HepG2 (cell line): ENCODE measurements around the gene ANKIB1. TPM values are rescaled to one million over a fixed set of nuclear protein-coding genes. Genes with fewer than 3 reads are reported as not detected.
A peak's percentile ranks its signal among the peaks of the same experiment; 100 is the strongest.

Experiments
- ATAC-seq: fragments of 200-7000 bp; cut with Tn5 transposase; 3 replicates; pipeline ENCODE4 v1.9.1; 2020; ENCODE audit warnings: mild to moderate bottlenecking, moderate library complexity
- BruUV-seq: library from RNA; stranded (reverse); fragments of 400-500 nt; replicated peaks from 2 replicates; lab custom pipeline; 2021; lab: Mats Ljungman, UMichigan
- CTCF ChIA-PET: fragments of 300-600 bp; formaldehyde crosslinking; extraction: SDS; loops from one replicate; lab custom pipeline; 2021; ENCODE audit warnings: low total read pairs, inconsistent platforms, low intra/inter-chr PET ratio; lab: Yijun Ruan, JAX
- POLR2A ChIA-PET: fragments of 350-600 bp; sonication (Branson Sonifier 250); formaldehyde crosslinking; loops from one replicate; lab custom pipeline; 2020; ENCODE audit warnings: antibody characterized with exemption, inconsistent platforms; lab: Yijun Ruan, JAX
- DNase-seq: peaks from one replicate; pipeline ENCODE4 v3.0.0-alpha.2; 2015; ENCODE audit warnings: low spot score
- FAIRE-seq: peaks from 3 replicates; lab custom pipeline; 2011; peaks lifted over from hg19 to GRCh38; lab: Jason Lieb, UNC
- H2AFZ ChIP-seq: one replicate; pipeline ENCODE4 v1.6.1; 2011; ENCODE audit warnings: low read length, inconsistent platforms
- H3K27ac ChIP-seq: fragments of 300-600 bp; 3 replicates; pipeline ENCODE4 v1.8.0; 2011; ENCODE audit warnings: mixed run types, mild to moderate bottlenecking, mixed read lengths, low read length, inconsistent platforms; ENCODE audit not compliant: insufficient read depth; ENCODE audit errors: extremely low read length
- H3K27me3 ChIP-seq, 2 experiments: fragments of 200-600 bp in 1 of 2; 2 replicates in 1 of 2; 3 replicates in 1 of 2; pipeline versions ENCODE4 v1.6.0 to v1.8.0; 2011; ENCODE audit warnings: low read length in 2 of 2, mild to moderate bottlenecking in 2 of 2, moderate library complexity in 2 of 2, inconsistent platforms in 1 of 2; ENCODE audit not compliant: insufficient read depth in 2 of 2, control insufficient read depth in 1 of 2
- H3K36me3 ChIP-seq, 2 experiments: fragments of 200-600 bp in 1 of 2; replicated peaks in 1 of 2; 2 replicates in 1 of 2; 3 replicates in 1 of 2; pipeline versions ENCODE4 v1.5.1 to v1.8.0; 2011; ENCODE audit warnings: low read length in 2 of 2, inconsistent platforms in 1 of 2; ENCODE audit not compliant: insufficient read depth in 2 of 2, control insufficient read depth in 1 of 2
- H3K4me1 ChIP-seq: 2 replicates; pipeline ENCODE4 v1.5.1; 2012; ENCODE audit warnings: low read length, inconsistent platforms; ENCODE audit not compliant: insufficient read depth
- H3K4me2 ChIP-seq: 2 replicates; pipeline ENCODE4 v1.6.0; 2011; ENCODE audit warnings: low read depth, low read length, inconsistent platforms
- H3K4me3 ChIP-seq, 3 experiments: fragments of 200-600 bp in 1 of 3; sonication (generic), shearing (Covaris generic) in 1 of 3; replicated peaks in 1 of 3; 2 replicates each; pipeline ENCODE4 v1.5.1; 2011 to 2016; ENCODE audit warnings: low read length in 3 of 3, inconsistent platforms in 2 of 3, low read depth in 2 of 3, mild to moderate bottlenecking in 2 of 3, control low read depth in 1 of 3, mixed read lengths in 1 of 3; ENCODE audit not compliant: insufficient read depth in 1 of 3
- H3K79me2 ChIP-seq: one replicate; pipeline ENCODE4 v1.6.1; 2011; ENCODE audit warnings: low read length, inconsistent platforms; ENCODE audit not compliant: insufficient read depth
- H3K9ac ChIP-seq: 2 replicates; pipeline ENCODE4 v1.6.0; 2011; ENCODE audit warnings: mild to moderate bottlenecking, low read depth, low read length, inconsistent platforms; ENCODE audit not compliant: insufficient read depth
- H3K9me3 ChIP-seq: 2 replicates; pipeline ENCODE4 v1.5.1; 2012; ENCODE audit warnings: mild to moderate bottlenecking, low read length
- H4K20me1 ChIP-seq: 2 replicates; pipeline ENCODE4 v1.6.0; 2011; ENCODE audit warnings: inconsistent platforms, mild to moderate bottlenecking, low read length, moderate library complexity; ENCODE audit not compliant: insufficient read depth
- ATF7 ChIP-seq, 2 experiments: fragments of 450-650 bp in 1 of 2; sonication (generic) in 1 of 2; formaldehyde crosslinking in 1 of 2; IDR thresholded peaks; 2 replicates each; pipeline versions ENCODE4 v1.4.0 to v1.6.1; 2016 to 2020; ENCODE audit warnings: antibody characterized with exemption in 1 of 2, mild to moderate bottlenecking in 1 of 2, missing genetic modification reagents in 1 of 2
- DPF2 ChIP-seq: sonication (generic); formaldehyde crosslinking; IDR thresholded peaks from 2 replicates; pipeline ENCODE4 v1.4.0; 2020; ENCODE audit warnings: mild to moderate bottlenecking, low read depth, missing genetic modification reagents, borderline replicate concordance
- FOXP1 ChIP-seq, 2 experiments: fragments of 450-650 bp in 1 of 2; IDR thresholded peaks; 2 replicates each; pipeline ENCODE4 v1.6.1; 2017 to 2018; ENCODE audit warnings: antibody characterized with exemption in 1 of 2
- IKZF1 ChIP-seq: fragments of 450-650 bp; IDR thresholded peaks from 2 replicates; pipeline ENCODE4 v1.7.1; 2016
- JARID2 ChIP-seq: sonication (generic); formaldehyde crosslinking; IDR thresholded peaks from 2 replicates; pipeline ENCODE4 v1.8.1; 2023; ENCODE audit warnings: missing genetic modification reagents, inconsistent platforms; ENCODE audit not compliant: insufficient replicate concordance
- JUNB ChIP-seq: sonication (generic); formaldehyde crosslinking; IDR thresholded peaks from 2 replicates; pipeline ENCODE4 v1.8.0; 2022; ENCODE audit warnings: missing genetic modification reagents, mild to moderate bottlenecking, borderline replicate concordance
- NBN ChIP-seq: fragments of 450-650 bp; conservative IDR thresholded peaks from 2 replicates; pipeline ENCODE4 v1.6.1; 2017
- NFRKB ChIP-seq: fragments of 450-650 bp; IDR thresholded peaks from 2 replicates; pipeline ENCODE4 v1.6.1; 2017
- NFYB ChIP-seq: sonication (generic); formaldehyde crosslinking; IDR thresholded peaks from 2 replicates; pipeline ENCODE4 v1.4.0; 2020; ENCODE audit warnings: missing genetic modification reagents
- SIN3A ChIP-seq: IDR thresholded peaks from 2 replicates; pipeline ENCODE4 v1.6.1; 2011; ENCODE audit warnings: low read depth, mild to moderate bottlenecking, control low read depth, low read length, borderline replicate concordance
- SNAI1 ChIP-seq: sonication (generic); formaldehyde crosslinking; IDR thresholded peaks from 2 replicates; pipeline ENCODE4 v1.5.0; 2020; ENCODE audit warnings: mild to moderate bottlenecking, missing genetic modification reagents, borderline replicate concordance
- TGIF2 ChIP-seq: IDR thresholded peaks from 2 replicates; pipeline ENCODE4 v1.6.1; 2016; ENCODE audit warnings: control low read depth, missing compliant biosample characterization
- U2AF2 ChIP-seq: fragments of 200-400 bp; formaldehyde crosslinking; IDR thresholded peaks from 2 replicates; pipeline ENCODE4 v1.6.1; 2017; ENCODE audit warnings: low read depth, mild to moderate bottlenecking, low read length
- ZMYM4 ChIP-seq: sonication (generic); formaldehyde crosslinking; IDR thresholded peaks from 2 replicates; pipeline ENCODE4 v1.8.1; 2023; ENCODE audit warnings: mild to moderate bottlenecking, missing genetic modification reagents
- ZNF17 ChIP-seq: sonication (generic); formaldehyde crosslinking; IDR thresholded peaks from 2 replicates; pipeline ENCODE4 v1.5.0; 2020; ENCODE audit warnings: mild to moderate bottlenecking, missing genetic modification reagents
- ZNF256 ChIP-seq: sonication (generic); formaldehyde crosslinking; conservative IDR thresholded peaks from 2 replicates; pipeline ENCODE4 v1.4.0; 2020; ENCODE audit warnings: missing genetic modification reagents
- ZNF646 ChIP-seq: sonication (generic); formaldehyde crosslinking; IDR thresholded peaks from 2 replicates; pipeline ENCODE4 v1.9.0; 2021; ENCODE audit warnings: mild to moderate bottlenecking, missing genetic modification reagents
- WGBS: methylation state at CpG from one replicate; pipeline ENCODE4 v1.1.6; 2017; ENCODE audit warnings: low lambda C conversion rate; 5-methylcytosine and 5-hydroxymethylcytosine counted together
- in situ Hi-C: cut with HindIII; loops from 2 replicates; pipeline ENCODE4 v1.10.0; 2017; ENCODE audit warnings: low pct_unique_long_range_greater_than_20kb; ENCODE audit not compliant: extremely low pct_ligation_motif_present
- intact Hi-C: fragments of 100-400 bp; cut with micrococcal nuclease; formaldehyde crosslinking; loops from one replicate; pipeline ENCODE4 v1.10.0; 2022; ENCODE audit not compliant: unreplicated experiment
- polyA plus RNA-seq, 8 experiments: library from polyadenylated mRNA; depleted of rRNA in 3 of 8; stranded (reverse) in 7 of 8; unstranded in 1 of 8; fragments of >200 nt; fragmentation: Illumina TruSeq in 4 of 8; extraction: Trizol in 4 of 8; gene quantifications; 2 replicates each; pipeline versions ENCODE4 v1.2.1 to v1.2.3, GENCODE V29; 2011 to 2016; ENCODE audit warnings: low read depth in 4 of 8, missing spikeins in 1 of 8, mixed read lengths in 1 of 8; ENCODE audit not compliant: insufficient read depth in 1 of 8
- total RNA-seq, 5 experiments: library from RNA; depleted of rRNA; stranded (reverse); fragments of >200 nt; fragmentation: Illumina TruSeq; extraction: Trizol; gene quantifications; 2 replicates each; pipeline ENCODE4 v1.2.3, GENCODE V29; 2016; ENCODE audit warnings: low read depth in 1 of 5
- TF ChIP-seq, protein P1 (sequence below): fragments of 450-650 bp; IDR thresholded peaks from 2 replicates; pipeline ENCODE4 v1.6.1; 2016

Gene ANKIB1
- total and polyA plus RNA-seq, 2 of the 13 experiments (the other 11 are each of a cell fraction or from before 2014, with no cell fraction given) = 28.7 to 29.6 TPM

DNA sequence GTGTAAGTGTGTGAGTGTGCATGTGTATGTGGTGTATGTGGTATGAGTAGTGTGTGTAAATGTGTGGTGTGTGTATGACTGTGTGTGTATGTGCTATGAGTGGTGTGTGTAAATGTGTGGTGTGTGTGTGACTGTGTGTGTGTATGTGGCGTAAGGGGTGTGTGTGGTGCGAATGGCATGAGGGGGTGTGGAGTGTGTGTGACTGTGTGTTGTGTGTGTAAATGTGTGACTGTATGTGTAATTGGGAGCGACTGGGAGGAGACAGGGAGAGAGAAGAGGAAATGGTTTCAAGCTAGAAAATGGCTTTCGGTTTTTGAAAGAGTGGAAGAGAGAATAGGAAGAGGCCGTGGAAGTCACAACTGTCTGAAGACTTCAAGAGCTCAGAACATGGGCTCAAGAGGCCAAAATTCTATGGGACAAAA, 177.9 kb downstream of the ANKIB1 start:
- Histone ChIP-seq H3K36me3 (no peaks in the 10 kb centered on the region), H3K27me3 (no peaks in the 10 kb centered on the region), H3K4me1 (peaks cover 21% of the 10 kb centered on the region), H3K27ac (no peak overlapping the region), H3K79me2 (no peaks in the 10 kb centered on the region), H3K9me3 (no peaks in the 10 kb centered on the region), H3K4me2 (peak overlapping the region; percentile 100; the same call in 1 of the 2 replicates), H3K4me3 (no peak overlapping the region; a peak in 1 of 6 replicates), H4K20me1 (no peaks in the 10 kb centered on the region), H2AFZ (peak overlapping the region; percentile 98), H3K9ac (no peak overlapping the region)
- CTCF ChIA-PET = interaction anchor here (1.6 kb wide), 1 partner anchor 23 kb away, joined by 22 read pairs; the partner anchor contains the start of gene GATAD1
- ATAC-seq (no peak), FAIRE-seq (peak; percentile 26), DNase-seq (no peak)
- POLR2A ChIA-PET = interaction anchor here (1.0 to 1.9 kb wide), 2 partner anchors 24 to 25 kb away, joined by 3 to 15 read pairs; partner anchors contain the start of gene GATAD1
- intact Hi-C loops (loop anchor here (1.0 to 5.0 kb wide), 3 partner anchors 24 to 631 kb away; partner anchors contain the start of gene GATAD1), in situ Hi-C loops (no loop called here)
- no TSS peak for BruUV-seq
- 66% methylated on average over 5 of the region's 5 CpGs for WGBS
- TF ChIP-seq ZNF646 (CRISPR knock-in tag) (peak; percentile 38; the same call in 1 of the 2 replicates), ZMYM4 (CRISPR knock-in tag) (no peak), NFRKB (0 out of 2 replicates have a peak, but pooled peaks have one; percentile 17), IKZF1 (0 out of 2 replicates have a peak, but pooled peaks have one; percentile 38), TGIF2 (CRISPR knock-in tag) (no peak), ZNF256 (no peak), FOXP1 (IDR thresholded peaks at IDR 0.05) (peak; percentile 16; the same call in 1 of the 2 replicates), FOXP1 (CRISPR knock-in tag; IDR thresholded peaks at IDR 0.05) (no peak), U2AF2 (no peak), JUNB (CRISPR knock-in tag) (0 out of 2 replicates have a peak, but pooled peaks have one; percentile 47), SIN3A (no peak), NBN (0 out of 2 replicates have a peak, but pooled peaks have one; percentile 74), DPF2 (CRISPR knock-in tag) (no peak), NFYB (no peak), SNAI1 (CRISPR knock-in tag) (no peak), ZNF17 (no peak), JARID2 (CRISPR knock-in tag) (no peak), ATF7 (IDR thresholded peaks at IDR 0.05) (0 out of 2 replicates have a peak, but pooled peaks have one; percentile 6), ATF7 (CRISPR knock-in tag; IDR thresholded peaks at IDR 0.05) (no peak)
- TF ChIP-seq, protein P1, sequence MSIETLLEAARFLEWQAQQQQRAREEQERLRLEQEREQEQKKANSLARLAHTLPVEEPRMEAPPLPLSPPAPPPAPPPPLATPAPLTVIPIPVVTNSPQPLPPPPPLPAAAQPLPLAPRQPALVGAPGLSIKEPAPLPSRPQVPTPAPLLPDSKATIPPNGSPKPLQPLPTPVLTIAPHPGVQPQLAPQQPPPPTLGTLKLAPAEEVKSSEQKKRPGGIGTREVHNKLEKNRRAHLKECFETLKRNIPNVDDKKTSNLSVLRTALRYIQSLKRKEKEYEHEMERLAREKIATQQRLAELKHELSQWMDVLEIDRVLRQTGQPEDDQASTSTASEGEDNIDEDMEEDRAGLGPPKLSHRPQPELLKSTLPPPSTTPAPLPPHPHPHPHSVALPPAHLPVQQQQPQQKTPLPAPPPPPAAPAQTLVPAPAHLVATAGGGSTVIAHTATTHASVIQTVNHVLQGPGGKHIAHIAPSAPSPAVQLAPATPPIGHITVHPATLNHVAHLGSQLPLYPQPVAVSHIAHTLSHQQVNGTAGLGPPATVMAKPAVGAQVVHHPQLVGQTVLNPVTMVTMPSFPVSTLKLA = 0 out of 2 replicates have a peak, but pooled peaks have one; percentile 5
